AG04449 (cell line): ENCODE measurements around the gene HADHA.

Experiments used
- CTCF ChIA-PET: fragments of 350-600 bp; formaldehyde crosslinking; extraction: SDS; loops from one replicate; lab custom pipeline; 2021; ENCODE audit warnings: antibody characterized with exemption; lab: Yijun Ruan, JAX
- POLR2A ChIA-PET: fragments of 400-600, 350-600 bp; formaldehyde crosslinking; extraction: SDS; loops from one replicate; lab custom pipeline; 2020; ENCODE audit warnings: antibody characterized with exemption, inconsistent platforms; lab: Yijun Ruan, JAX
- DNase-seq: peaks from one replicate; pipeline ENCODE4 v3.0.0-alpha.2; 2010; ENCODE audit warnings: low read depth, low spot score
- H3K4me3 ChIP-seq: 2 replicates; pipeline ENCODE4 v1.5.1; 2011; ENCODE audit warnings: low read depth, mild to moderate bottlenecking, control low read depth, low read length
- TF ChIP-seq, protein P1 (sequence below): IDR thresholded peaks from one replicate; pipeline ENCODE4 v1.5.1; 2011; ENCODE audit warnings: mild to moderate bottlenecking, moderate library complexity, low read length, control low read depth, inconsistent platforms; ENCODE audit not compliant: insufficient read depth; ENCODE audit errors: missing control alignments

Gene HADHA

DNA sequence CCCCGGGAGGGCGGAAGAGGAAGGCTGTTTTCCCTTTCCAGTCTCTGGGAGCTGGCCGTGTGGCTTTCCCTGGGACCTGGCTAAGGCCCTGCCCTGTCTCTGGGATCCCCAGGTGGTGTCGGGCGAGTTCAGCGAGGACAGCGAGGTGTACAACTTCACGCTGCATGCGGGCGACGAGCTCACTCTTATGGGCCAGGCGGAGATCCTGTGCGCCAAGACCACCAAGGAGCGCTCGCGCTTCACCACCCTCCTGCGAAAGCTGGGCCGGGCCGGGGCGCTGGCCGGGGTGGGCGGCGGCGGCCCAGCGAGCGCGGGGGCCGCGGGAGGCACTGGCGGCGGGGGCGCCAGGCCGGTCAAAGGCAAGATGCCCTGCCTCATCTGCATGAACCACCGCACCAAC, 60.3 kb downstream of the HADHA start:
- CTCF ChIA-PET, result interaction anchor here (0.6 to 3.4 kb wide), 29 partner anchors 9 to 332 kb away, joined by 3 to 26 read pairs (median 4); no protein-coding TSS in a partner anchor
- TF ChIP-seq, protein P1, sequence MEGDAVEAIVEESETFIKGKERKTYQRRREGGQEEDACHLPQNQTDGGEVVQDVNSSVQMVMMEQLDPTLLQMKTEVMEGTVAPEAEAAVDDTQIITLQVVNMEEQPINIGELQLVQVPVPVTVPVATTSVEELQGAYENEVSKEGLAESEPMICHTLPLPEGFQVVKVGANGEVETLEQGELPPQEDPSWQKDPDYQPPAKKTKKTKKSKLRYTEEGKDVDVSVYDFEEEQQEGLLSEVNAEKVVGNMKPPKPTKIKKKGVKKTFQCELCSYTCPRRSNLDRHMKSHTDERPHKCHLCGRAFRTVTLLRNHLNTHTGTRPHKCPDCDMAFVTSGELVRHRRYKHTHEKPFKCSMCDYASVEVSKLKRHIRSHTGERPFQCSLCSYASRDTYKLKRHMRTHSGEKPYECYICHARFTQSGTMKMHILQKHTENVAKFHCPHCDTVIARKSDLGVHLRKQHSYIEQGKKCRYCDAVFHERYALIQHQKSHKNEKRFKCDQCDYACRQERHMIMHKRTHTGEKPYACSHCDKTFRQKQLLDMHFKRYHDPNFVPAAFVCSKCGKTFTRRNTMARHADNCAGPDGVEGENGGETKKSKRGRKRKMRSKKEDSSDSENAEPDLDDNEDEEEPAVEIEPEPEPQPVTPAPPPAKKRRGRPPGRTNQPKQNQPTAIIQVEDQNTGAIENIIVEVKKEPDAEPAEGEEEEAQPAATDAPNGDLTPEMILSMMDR, result no peak
- POLR2A ChIA-PET, result no interaction called here
- no peak for DNase-seq
- peak overlapping the region; percentile 67 for H3K4me3 ChIP-seq

DNA sequence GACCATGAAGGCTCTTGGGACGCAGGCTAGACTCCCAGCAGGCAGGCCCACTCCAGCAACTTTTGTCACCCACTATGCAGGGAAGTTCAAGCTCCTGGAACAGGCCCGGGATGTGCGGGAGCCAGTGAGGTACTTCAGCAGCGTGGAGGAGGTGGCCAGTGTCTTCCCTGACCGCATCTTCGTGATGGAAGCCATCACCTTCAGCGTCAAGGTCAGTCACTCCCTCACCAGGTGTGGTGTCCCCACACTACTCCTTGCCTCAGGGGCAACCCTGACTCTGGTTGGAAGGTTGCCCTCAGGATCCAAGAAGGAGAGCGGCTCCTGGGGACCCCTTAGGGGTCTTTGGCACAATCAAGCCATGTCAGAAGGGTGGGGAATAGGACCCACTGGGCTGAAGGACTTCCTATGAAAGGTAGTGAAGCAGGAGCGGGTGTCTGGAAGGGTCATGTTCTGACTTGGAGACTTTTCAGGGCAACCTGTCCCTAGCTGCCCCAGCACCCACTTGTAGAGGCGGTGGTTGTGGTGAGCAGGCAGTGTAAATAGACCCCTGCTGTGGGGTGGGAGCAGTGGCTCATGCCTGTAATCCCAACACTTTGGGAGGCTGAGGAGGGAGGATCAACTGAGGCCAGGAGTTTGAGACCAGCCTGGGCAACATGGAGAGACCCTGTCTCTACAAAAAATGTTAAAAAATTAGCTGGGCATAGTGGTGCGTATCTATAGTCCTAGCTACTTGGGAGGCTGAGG, 61.4 kb downstream of the HADHA start:
- H3K4me3 ChIP-seq, result no peak overlapping the region
- ChIA-PET POLR2A (no interaction called here), CTCF (interaction anchor here (2.5 kb wide), 1 partner anchor 8 kb away, joined by 26 read pairs; no protein-coding TSS in a partner anchor)
- TF ChIP-seq, protein P1, result no peak
- DNase-seq, result no peak

DNA sequence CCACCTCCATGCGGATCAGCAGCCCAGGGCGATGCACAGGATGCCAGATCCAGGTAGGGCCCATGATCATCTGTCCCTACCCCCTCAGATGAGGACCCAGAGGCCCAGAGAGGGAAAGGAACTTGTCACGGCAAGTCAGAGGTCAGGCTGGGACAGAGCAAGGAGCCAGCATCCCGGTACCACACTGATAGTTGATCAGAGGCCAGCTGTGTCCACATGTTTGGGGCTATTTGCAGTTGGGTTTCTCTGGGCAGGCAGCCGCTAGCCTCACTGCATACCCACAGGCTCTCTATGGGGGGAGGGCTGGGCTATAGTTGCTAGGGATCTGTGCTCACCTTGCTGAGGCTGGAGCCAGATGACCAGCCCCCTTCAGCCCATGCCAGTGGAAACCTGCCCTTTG, 62.0 kb downstream of the HADHA start:
- DNase-seq, result no peak
- CTCF ChIA-PET, result interaction anchor here (1.0 kb wide), 2 partner anchors 11 to 94 kb away, joined by 3 read pairs; no protein-coding TSS in a partner anchor
- POLR2A ChIA-PET, result no interaction called here
- no peak overlapping the region for H3K4me3 ChIP-seq
- TF ChIP-seq, protein P1, result no peak

DNA sequence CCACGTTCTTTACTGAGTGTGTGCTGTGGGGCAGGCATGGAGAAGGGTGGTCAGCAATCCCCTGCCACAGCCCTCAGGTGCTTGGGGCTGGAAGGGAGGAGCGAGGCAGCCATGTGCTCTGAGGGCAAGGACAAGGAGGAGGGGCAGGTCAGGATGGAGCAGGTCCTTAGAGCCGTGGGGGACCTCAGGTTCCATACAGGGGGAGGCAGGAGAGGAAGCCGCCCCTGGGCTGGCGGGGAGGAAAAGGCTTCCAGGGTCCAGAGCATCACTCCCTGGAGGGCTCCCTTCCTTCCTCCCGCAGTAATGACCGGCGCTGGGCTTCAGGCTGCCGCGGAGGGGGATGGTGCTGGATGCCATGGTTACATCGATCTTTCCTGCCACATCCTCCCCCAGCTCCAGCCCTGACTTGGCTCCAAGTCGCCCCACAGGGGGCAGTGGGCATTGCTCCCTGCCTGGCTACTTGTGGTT, 65.0 kb downstream of the HADHA start:
- ChIA-PET CTCF (no interaction called here), POLR2A (no interaction called here)
- TF ChIP-seq, protein P1, result no peak
- no peak for DNase-seq
- peak overlapping the region; percentile 59 for H3K4me3 ChIP-seq

DNA sequence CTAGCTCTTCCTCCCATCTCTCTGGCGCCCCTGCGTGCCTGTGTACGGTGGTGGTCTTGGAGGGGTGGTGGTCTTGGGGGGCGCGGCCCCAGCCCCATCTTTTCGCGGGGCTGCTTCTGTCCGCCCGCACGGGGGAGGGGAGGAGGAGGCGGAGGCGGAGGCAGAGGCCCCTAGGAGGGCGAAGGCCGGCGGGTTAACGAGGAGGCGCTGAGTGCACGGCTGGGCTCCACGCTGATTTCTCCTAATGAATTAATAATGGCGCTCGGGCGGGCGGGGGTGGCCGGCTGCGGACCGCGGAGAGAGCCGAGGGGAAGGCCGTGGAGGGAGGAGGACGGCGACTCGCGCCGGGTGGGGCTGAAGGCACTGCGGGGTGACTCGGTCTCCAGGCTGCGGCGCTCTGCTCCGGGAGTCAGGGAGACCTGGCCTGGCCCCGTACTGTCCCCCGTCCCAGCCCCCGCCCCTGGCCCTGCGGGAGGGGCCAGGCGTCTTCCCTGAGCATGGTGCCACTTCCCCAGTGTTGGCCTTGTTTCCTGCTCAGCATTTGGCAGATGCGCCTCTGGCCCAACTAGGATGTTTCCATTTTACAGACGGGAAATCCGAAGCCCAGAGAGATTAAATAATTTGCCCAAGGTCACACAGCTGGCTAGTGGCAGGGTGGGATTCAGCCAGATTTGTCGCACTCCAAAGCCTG, 65.5 kb downstream of the HADHA start:
- peak overlapping the region; percentile 59 for H3K4me3 ChIP-seq
- TF ChIP-seq, protein P1, result no peak
- ChIA-PET CTCF (no interaction called here), POLR2A (interaction anchor here (0.5 kb wide), 1 partner anchor 169 kb away, joined by 3 read pairs; no protein-coding TSS in a partner anchor)
- no peak for DNase-seq

DNA sequence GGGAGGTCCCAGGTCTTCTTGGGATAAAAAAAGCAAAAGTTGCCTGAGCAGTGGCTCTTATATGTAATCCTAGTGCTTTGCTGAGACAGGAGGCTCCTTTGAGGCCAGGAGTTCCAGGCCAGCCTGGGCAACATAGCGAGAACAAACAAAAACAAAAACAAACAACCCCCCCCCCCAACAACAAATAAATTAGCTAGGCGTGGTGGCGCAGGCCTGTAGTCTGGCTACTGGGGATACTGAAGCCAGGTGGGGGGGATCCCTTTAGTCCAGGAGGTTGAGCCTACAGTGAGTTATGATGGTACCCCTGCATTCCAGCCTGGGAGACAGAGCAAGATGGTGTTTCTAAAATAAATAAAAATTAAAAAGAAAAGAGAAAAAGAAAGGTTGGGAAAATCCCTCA, 66.2 kb downstream of the HADHA start:
- H3K4me3 ChIP-seq, result no peak overlapping the region
- no peak for DNase-seq
- ChIA-PET POLR2A (interaction anchor here (0.5 kb wide), 1 partner anchor 169 kb away, joined by 3 read pairs; no protein-coding TSS in a partner anchor), CTCF (no interaction called here)
- TF ChIP-seq, protein P1, result no peak
